ENCODE measurements around the gene BCKDHB.

Gene BCKDHB

GRCh38 chr6:80382811-80383210 is 276.3 kb downstream of the BCKDHB start:
- Histone ChIP-seq H3K27me3 (ENCODE audit: control insufficient read depth in 1 of 2, insufficient read depth in 2 of 2, low read length in 2 of 2) (no peaks in the 10 kb centered on the region), H3K9ac (ENCODE audit: low read depth in 1 of 2, low read length in 2 of 2) (no peak overlapping the region), H3K9me3 (ENCODE audit: control insufficient read depth in 1 of 2, low read length in 2 of 2) (no peaks in the 10 kb centered on the region), H3K36me3 (ENCODE audit: control insufficient read depth in 1 of 2, insufficient read depth in 2 of 2, low read length in 2 of 2) (no peaks in the 10 kb centered on the region), H3K4me3 (ENCODE audit: low read depth in 1 of 2, low read length in 2 of 2) (no peak overlapping the region), H3K27ac (ENCODE audit: low read depth, low read length) (no peak overlapping the region), H3K4me1 (ENCODE audit: control insufficient read depth in 1 of 2, insufficient read depth in 2 of 2, low read length in 2 of 2) (no peaks in the 10 kb centered on the region)

- Histone ChIP-seq H3K9me3 (ENCODE audit: control insufficient read depth in 1 of 2, low read length in 2 of 2) (no peaks in the 10 kb centered on the region), H3K4me3 (ENCODE audit: low read depth in 1 of 2, low read length in 2 of 2) (no peak overlapping the region), H3K36me3 (ENCODE audit: control insufficient read depth in 1 of 2, insufficient read depth in 2 of 2, low read length in 2 of 2) (no peaks in the 10 kb centered on the region), H3K9ac (ENCODE audit: low read depth in 1 of 2, low read length in 2 of 2) (no peak overlapping the region), H3K27me3 (ENCODE audit: control insufficient read depth in 1 of 2, insufficient read depth in 2 of 2, low read length in 2 of 2) (no peaks in the 10 kb centered on the region), H3K4me1 (ENCODE audit: control insufficient read depth in 1 of 2, insufficient read depth in 2 of 2, low read length in 2 of 2) (no peaks in the 10 kb centered on the region), H3K27ac (ENCODE audit: low read depth, low read length) (no peak overlapping the region)
Measured at GRCh38 chr6:80388507-80388906, 282.0 kb downstream of the BCKDHB start.
